ENCODE results near the gene ZNF888.

Gene ZNF888

DNA sequence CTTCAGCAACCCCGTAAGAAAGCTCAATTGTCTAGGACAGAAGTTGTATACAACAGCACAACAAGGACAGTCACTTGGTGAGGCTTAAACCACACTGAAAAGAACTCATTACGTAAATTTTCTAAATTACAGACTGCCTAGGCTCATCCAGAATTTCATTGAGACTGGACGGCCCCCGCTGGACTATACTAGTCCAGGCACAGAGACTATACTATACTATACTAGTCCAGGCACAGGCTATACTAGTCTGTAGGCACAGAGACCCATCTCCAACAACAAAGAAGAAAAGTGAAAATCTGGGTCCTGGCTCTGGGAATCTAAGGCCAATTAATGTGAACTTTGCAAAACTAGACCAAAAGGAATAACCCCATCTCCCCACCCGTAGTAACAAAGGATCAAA is 38.8 kb upstream of the ZNF888 start:
- Histone ChIP-seq H3K9me3 (ENCODE audit: control insufficient read depth, insufficient read depth, low read depth, low read length) (no peaks in the 10 kb centered on the region; the same call in 1 of the 2 replicates), H3K4me1 (ENCODE audit: control insufficient read depth, insufficient read depth, low read length) (no peaks in the 10 kb centered on the region), H3K27ac (ENCODE audit: extremely low read depth, low read depth, low read length) (no peak overlapping the region), H3K4me3 (ENCODE audit: low read depth, low read length) (peak overlapping the region; percentile 76), H3K36me3 (ENCODE audit: control insufficient read depth in 2 of 2, insufficient read depth in 1 of 2, low read length in 2 of 2) (peaks cover 0 to 17% of the 10 kb centered on the region in 2 experiments; a peak in 1 of 3 replicates)
- ChIA-PET CTCF (no interaction called here), POLR2A (no interaction called here)
- TF ChIP-seq, protein P1, sequence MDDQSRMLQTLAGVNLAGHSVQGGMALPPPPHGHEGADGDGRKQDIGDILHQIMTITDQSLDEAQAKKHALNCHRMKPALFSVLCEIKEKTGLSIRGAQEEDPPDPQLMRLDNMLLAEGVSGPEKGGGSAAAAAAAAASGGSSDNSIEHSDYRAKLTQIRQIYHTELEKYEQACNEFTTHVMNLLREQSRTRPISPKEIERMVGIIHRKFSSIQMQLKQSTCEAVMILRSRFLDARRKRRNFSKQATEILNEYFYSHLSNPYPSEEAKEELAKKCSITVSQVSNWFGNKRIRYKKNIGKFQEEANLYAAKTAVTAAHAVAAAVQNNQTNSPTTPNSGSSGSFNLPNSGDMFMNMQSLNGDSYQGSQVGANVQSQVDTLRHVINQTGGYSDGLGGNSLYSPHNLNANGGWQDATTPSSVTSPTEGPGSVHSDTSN (CRISPR knock-in tag; IDR thresholded peaks at IDR 0.05) = no peak
- TF ChIP-seq OSR2 (tag by site-specific recombination; IDR thresholded peaks at IDR 0.05) (no peak), ZNF146 (tag by site-specific recombination; IDR thresholded peaks at IDR 0.05) (no peak), ZNF561 (tag by site-specific recombination; IDR thresholded peaks at IDR 0.05; ENCODE audit: borderline replicate concordance) (no peak), ZNF843 (tag by site-specific recombination; IDR thresholded peaks at IDR 0.05) (no peak), ZNF747 (tag by site-specific recombination; IDR thresholded peaks at IDR 0.05) (no peak), ZNF350 (tag by site-specific recombination; IDR thresholded peaks at IDR 0.05) (no peak), ZNF324 (tag by site-specific recombination; IDR thresholded peaks at IDR 0.05) (no peak), GFI1B (tag by site-specific recombination; IDR thresholded peaks at IDR 0.05) (no peak), ZNF501 (tag by site-specific recombination; IDR thresholded peaks at IDR 0.05) (no peak), ZNF202 (tag by site-specific recombination; IDR thresholded peaks at IDR 0.05; ENCODE audit: borderline replicate concordance) (no peak), ZBTB1 (tag by site-specific recombination; IDR thresholded peaks at IDR 0.05) (no peak)
- TF ChIP-seq, protein P2, sequence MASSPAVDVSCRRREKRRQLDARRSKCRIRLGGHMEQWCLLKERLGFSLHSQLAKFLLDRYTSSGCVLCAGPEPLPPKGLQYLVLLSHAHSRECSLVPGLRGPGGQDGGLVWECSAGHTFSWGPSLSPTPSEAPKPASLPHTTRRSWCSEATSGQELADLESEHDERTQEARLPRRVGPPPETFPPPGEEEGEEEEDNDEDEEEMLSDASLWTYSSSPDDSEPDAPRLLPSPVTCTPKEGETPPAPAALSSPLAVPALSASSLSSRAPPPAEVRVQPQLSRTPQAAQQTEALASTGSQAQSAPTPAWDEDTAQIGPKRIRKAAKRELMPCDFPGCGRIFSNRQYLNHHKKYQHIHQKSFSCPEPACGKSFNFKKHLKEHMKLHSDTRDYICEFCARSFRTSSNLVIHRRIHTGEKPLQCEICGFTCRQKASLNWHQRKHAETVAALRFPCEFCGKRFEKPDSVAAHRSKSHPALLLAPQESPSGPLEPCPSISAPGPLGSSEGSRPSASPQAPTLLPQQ (tag by site-specific recombination; IDR thresholded peaks at IDR 0.05) = no peak

DNA sequence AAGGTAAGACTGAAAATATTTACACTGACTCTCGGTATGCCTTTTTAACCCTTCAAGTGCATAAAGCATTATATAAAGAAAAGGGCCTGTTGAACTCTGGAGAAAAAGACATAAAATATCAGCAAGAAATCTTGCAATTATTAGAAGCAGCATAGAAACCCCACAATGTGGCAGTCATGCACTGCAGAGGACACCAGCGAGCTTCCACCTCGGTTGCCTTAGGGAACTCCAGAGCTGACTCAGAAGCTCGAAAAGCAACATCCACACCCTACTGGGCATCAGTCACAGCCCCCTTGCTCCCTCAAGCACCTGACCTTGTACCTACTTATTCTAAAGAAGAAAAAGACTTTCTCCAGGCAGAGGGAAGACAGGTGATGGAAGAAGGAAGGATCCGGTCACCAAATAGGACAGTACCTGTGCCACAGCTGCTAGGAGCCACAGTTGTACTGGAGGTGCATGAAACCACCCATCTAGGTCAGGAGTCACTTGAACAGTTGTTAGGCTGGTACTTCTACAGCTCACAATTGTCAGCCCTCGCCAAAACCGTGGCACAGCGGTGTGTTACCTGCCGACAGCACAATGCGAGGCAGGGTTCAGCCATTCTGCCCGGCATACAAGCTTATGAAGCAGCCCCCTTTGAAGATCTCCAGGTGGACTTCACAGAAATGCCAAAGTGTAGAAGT is 36.5 kb upstream of the ZNF888 start:
- ChIA-PET CTCF (no interaction called here), POLR2A (no interaction called here)
- Histone ChIP-seq H3K36me3 (ENCODE audit: control insufficient read depth in 2 of 2, insufficient read depth in 1 of 2, low read length in 2 of 2) (peaks cover 0 to 35% of the 10 kb centered on the region in 2 experiments; a peak in 1 of 3 replicates), H3K27ac (ENCODE audit: extremely low read depth, low read depth, low read length) (no peak overlapping the region), H3K9me3 (ENCODE audit: control insufficient read depth, insufficient read depth, low read depth, low read length) (no peaks in the 10 kb centered on the region; the same call in none of the 2 replicates), H3K4me1 (ENCODE audit: control insufficient read depth, insufficient read depth, low read length) (no peaks in the 10 kb centered on the region), H3K4me3 (ENCODE audit: low read depth, low read length) (no peak overlapping the region)
- TF ChIP-seq, protein P3, sequence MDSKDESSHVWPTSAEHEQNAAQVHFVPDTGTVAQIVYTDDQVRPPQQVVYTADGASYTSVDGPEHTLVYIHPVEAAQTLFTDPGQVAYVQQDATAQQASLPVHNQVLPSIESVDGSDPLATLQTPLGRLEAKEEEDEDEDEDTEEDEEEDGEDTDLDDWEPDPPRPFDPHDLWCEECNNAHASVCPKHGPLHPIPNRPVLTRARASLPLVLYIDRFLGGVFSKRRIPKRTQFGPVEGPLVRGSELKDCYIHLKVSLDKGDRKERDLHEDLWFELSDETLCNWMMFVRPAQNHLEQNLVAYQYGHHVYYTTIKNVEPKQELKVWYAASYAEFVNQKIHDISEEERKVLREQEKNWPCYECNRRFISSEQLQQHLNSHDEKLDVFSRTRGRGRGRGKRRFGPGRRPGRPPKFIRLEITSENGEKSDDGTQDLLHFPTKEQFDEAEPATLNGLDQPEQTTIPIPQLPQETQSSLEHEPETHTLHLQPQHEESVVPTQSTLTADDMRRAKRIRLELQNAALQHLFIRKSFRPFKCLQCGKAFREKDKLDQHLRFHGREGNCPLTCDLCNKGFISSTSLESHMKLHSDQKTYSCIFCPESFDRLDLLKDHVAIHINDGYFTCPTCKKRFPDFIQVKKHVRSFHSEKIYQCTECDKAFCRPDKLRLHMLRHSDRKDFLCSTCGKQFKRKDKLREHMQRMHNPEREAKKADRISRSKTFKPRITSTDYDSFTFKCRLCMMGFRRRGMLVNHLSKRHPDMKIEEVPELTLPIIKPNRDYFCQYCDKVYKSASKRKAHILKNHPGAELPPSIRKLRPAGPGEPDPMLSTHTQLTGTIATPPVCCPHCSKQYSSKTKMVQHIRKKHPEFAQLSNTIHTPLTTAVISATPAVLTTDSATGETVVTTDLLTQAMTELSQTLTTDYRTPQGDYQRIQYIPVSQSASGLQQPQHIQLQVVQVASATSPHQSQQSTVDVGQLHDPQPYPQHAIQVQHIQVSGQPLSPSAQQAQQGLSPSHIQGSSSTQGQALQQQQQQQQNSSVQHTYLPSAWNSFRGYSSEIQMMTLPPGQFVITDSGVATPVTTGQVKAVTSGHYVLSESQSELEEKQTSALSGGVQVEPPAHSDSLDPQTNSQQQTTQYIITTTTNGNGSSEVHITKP (tag by site-specific recombination; IDR thresholded peaks at IDR 0.05) = no peak
- TF ChIP-seq TCF7L2 (IDR thresholded peaks at IDR 0.05; ENCODE audit: borderline replicate concordance, low read depth, low read length) = no peak
- no peak for TF ChIP-seq HOXC10 (CRISPR knock-in tag; IDR thresholded peaks at IDR 0.05)
- no peak for TF ChIP-seq ZNF624 (tag by site-specific recombination; IDR thresholded peaks at IDR 0.05)
- TF ChIP-seq, protein P4, sequence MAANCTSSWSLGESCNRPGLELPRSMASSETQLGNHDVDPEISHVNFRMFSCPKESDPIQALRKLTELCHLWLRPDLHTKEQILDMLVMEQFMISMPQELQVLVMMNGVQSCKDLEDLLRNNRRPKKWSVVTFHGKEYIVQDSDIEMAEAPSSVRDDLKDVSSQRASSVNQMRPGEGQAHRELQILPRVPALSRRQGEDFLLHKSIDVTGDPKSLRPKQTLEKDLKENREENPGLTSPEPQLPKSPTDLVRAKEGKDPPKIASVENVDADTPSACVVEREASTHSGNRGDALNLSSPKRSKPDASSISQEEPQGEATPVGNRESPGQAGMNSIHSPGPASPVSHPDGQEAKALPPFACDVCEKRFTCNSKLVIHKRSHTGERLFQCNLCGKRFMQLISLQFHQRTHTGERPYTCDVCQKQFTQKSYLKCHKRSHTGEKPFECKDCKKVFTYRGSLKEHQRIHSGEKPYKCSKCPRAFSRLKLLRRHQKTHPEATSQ (tag by site-specific recombination; IDR thresholded peaks at IDR 0.05) = no peak
- no peak for TF ChIP-seq ZFHX2 (tag by site-specific recombination; conservative IDR thresholded peaks at IDR 0.05)
- TF ChIP-seq IKZF3 (tag by site-specific recombination; IDR thresholded peaks at IDR 0.05) = no peak
- TF ChIP-seq KLF10 (tag by site-specific recombination; IDR thresholded peaks at IDR 0.05) = no peak
- no peak for TF ChIP-seq ZNF324 (tag by site-specific recombination; IDR thresholded peaks at IDR 0.05)
- TF ChIP-seq, protein P5, sequence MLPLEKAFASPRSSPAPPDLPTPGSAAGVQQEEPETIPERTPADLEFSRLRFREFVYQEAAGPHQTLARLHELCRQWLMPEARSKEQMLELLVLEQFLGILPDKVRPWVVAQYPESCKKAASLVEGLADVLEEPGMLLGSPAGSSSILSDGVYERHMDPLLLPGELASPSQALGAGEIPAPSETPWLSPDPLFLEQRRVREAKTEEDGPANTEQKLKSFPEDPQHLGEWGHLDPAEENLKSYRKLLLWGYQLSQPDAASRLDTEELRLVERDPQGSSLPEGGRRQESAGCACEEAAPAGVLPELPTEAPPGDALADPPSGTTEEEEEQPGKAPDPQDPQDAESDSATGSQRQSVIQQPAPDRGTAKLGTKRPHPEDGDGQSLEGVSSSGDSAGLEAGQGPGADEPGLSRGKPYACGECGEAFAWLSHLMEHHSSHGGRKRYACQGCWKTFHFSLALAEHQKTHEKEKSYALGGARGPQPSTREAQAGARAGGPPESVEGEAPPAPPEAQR (tag by site-specific recombination; IDR thresholded peaks at IDR 0.05) = no peak
- no peak for TF ChIP-seq KLF16 (tag by site-specific recombination; IDR thresholded peaks at IDR 0.05)
- no peak for TF ChIP-seq FEZF1 (tag by site-specific recombination; IDR thresholded peaks at IDR 0.05)
